Epithelial cell of proximal tubule (primary cell): Measurements from ENCODE around the gene CCDC70. TPM values are rescaled to one million over a fixed set of nuclear protein-coding genes. Genes with fewer than 3 reads are reported as not detected.
"Not testable (repeated sequence)": the region's sequence is repeated elsewhere in the genome, so short reads cannot be mapped to it uniquely, and the experiment has no call there.

Experiments
- DNase-seq: peaks from one replicate; pipeline ENCODE4 v3.0.0-alpha.2; 2011; ENCODE audit warnings: low read depth
- H3K4me3 ChIP-seq: 2 replicates; pipeline ENCODE4 v1.5.1; 2011; ENCODE audit warnings: low read depth, mild to moderate bottlenecking, low read length
- CTCF ChIP-seq: conservative IDR thresholded peaks from 2 replicates; pipeline ENCODE4 v1.5.1; 2012; ENCODE audit warnings: low read depth, mild to moderate bottlenecking, low read length
- total RNA-seq: library from RNA; depleted of rRNA; stranded (reverse); fragments of >200 nt; gene quantifications from 2 replicates; pipeline ENCODE4 v1.2.3, GENCODE V29; 2015

The CCDC70 gene
- total RNA-seq, 1 donor from 2014 or later, result not detected

- no peak for TF ChIP-seq CTCF
- H3K4me3 ChIP-seq, result no peak overlapping the region
- DNase-seq, result no peak
Measured at GRCh38 chr13:51902776-51903175, 41.0 kb downstream of the CCDC70 start.

GRCh38 chr13:51905787-51906186 is 44.0 kb downstream of the CCDC70 start:
- no peak for DNase-seq

GRCh38 chr13:51906581-51906980 is 44.8 kb downstream of the CCDC70 start:
- no peak for TF ChIP-seq CTCF
- DNase-seq, result no peak
- H3K4me3 ChIP-seq, result no peak overlapping the region

More at GRCh38 chr13:51905787-51906186, 44.0 kb downstream of the CCDC70 start:
- no peak for TF ChIP-seq CTCF
- no peak overlapping the region for H3K4me3 ChIP-seq

GRCh38 chr13:51907040-51907732 is 45.4 kb downstream of the CCDC70 start:
- no peak overlapping the region for H3K4me3 ChIP-seq
- TF ChIP-seq CTCF, result no peak
- no peak for DNase-seq

GRCh38 chr13:51909265-51909664 is 47.5 kb downstream of the CCDC70 start:
- DNase-seq, H3K4me3 ChIP-seq: not testable (repeated sequence)

- no peak overlapping the region for H3K4me3 ChIP-seq
- DNase-seq, result no peak
- TF ChIP-seq CTCF, result no peak
Measured at GRCh38 chr13:51910508-51910907, 48.7 kb downstream of the CCDC70 start.

GRCh38 chr13:51912091-51912490 is 50.3 kb downstream of the CCDC70 start:
- TF ChIP-seq CTCF, result peak; percentile 30
- no peak overlapping the region for H3K4me3 ChIP-seq
- DNase-seq, result peak; percentile 1
